Stimulated activated CD8-positive, alpha-beta memory T cell treated with anti-CD3 and anti-CD28 coated beads, Interleukin-2, amount 100 ng/mL, for 48 hours (primary cell): ENCODE data around the gene KCNMB2.

Source experiments
- DNase-seq, 2 donors: peaks; one replicate each; pipeline ENCODE4 v3.0.0-alpha.2; 2020; ENCODE audit warnings: low read depth in 2 of 2

Gene KCNMB2

DNA sequence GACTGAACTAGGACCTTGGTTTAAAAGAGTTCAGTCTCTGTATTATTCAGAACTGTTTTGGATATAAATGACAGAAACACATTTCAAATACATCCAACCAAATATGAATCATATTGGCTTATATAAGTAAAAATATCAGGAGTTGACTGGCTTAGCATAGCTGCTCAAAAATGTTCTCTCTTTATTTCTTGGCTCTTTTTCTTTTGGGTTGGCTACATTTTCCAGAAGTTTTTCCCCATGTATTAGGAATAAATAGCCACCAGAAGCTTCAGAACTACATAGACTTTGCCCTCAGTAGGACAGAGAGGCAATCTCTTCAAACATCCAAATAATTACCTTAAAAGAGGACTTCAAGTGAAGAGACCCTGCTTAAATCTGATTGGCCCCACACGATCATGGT is 32.7 kb downstream of the KCNMB2 start:
- DNase-seq, result no peak

DNA sequence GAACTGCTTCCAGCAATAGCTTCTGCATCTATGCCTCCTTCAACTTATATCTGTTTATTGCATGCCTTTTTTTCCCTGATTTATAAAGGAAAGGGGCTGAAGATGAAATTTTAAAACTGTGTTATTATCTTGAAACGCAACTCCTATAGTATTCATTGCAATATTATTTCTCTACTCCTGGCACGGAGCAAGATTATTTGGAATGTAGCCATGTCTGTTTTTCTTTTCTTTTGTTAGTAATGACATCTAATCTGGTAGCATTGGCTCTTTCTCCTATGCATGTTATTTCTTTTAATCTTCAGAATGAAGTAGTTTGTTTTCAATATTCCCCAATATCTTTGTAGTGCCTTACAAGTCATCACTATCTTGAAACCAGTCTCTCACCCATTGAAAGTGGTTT is 33.6 kb downstream of the KCNMB2 start:
- no peak for DNase-seq

DNA sequence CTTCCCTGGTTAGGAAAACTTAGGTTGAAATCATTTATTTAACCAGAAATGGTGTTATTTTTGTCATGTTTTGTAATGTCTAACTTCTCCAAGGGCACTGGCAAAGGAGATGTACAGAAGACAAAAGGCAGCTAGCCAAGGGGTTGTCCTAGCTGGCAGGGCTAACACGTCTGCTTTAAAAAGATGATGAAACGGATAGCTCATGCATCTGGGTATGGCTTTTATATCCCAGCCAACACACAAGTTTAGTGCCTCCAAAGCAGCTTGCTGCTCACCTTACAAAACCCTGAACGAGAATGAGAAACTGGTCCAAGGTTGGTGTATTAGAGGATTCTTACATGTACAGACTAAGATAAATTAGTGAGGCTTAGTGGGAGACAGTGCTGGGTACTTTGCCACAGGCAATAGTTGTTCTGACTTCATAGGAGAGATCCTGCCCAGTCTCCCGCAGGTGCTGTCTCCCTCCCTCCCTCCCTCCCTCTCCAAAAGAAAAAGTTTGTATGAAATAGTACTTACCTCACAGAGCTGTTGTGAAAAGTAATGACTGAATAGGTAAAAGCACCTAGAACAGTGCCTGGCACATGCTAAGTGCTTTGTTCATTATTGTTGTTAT is 47.8 kb downstream of the KCNMB2 start:
- no peak for DNase-seq

DNA sequence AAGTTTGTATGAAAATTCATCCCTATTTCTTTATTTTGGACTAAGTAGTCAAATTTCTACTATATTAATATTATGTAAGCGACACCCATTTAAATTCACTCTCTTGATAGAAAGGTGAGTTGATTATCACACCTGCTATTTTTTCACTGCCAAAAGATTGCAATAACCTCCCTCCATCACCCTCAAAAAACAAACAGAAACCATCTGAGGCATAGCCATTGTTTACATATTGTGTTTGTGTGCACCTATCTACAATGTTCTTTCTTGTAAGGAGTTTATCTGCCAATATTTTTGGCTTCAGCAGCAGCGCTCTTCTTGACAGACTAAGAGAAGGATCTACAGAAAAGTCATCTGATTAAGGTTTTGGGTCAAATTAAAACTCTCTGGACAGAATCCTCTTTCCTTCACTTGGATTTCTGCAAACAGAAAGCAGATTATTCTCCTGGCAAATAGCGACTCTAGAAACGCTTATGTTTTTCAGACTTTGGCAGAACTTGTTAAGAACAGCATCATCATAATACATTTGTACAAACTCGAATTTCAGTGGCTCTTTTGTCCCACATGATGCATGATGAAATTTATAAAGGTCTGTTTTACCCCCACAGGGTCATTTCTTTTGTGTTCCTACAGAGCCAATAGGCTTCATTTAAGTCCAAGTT is 48.6 kb downstream of the KCNMB2 start:
- no peak for DNase-seq

DNA sequence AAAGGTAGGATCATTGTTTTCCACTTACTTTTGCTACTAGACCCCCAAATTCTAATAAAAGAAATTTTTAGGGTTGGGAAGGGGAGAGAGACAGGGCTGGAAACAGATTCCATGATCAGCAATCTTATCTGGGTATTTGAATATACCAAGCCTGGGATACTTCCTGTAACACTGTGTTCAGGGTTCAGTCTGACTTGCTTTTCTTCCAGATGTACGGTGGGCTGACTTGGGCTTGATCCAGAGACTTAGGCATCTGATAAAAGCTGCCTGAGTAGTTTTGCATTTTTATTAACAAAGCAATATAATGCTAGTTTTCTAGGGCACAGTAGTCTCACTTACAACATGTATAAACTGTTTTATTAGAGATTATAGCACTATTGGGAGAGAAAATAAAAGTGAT is 49.2 kb downstream of the KCNMB2 start:
- DNase-seq, result no peak

DNA sequence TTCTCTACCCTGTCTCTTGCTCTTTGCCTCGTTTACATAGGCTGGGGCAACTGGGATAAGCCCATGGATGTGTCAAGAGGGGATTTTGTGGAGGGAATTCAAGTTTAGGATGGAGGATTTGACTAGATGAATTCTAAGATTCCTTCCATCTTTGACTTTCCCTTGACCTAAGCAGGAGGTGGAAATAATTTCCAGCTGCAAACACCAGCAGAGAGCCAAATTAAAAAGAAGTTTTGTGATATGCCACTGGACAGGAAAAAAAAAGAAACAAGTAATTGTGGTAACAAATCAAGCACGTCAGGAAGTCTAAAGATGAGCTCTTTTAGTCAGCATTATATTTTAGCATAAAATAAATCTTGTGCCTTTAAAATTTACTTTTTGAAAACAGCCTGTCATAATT is 49.8 kb downstream of the KCNMB2 start:
- no peak for DNase-seq

DNA sequence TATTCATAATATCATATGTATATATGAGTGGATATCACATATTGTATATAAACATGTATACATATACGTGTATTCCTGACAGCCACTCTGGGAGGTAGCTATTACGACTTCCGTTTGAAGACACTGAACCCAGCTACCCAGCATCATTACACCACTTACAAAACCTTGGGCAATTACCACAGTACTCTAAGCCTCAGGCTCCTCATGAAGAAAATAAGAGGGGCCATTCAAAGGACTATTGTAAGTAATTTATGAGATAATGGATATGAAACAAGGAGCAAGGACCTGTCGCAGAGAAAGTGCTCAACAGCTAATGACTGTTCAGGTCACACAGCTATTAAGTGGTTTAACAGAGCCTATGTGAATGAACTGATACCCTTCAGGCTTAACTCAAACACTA is 52.4 kb downstream of the KCNMB2 start:
- DNase-seq, result no peak

DNA sequence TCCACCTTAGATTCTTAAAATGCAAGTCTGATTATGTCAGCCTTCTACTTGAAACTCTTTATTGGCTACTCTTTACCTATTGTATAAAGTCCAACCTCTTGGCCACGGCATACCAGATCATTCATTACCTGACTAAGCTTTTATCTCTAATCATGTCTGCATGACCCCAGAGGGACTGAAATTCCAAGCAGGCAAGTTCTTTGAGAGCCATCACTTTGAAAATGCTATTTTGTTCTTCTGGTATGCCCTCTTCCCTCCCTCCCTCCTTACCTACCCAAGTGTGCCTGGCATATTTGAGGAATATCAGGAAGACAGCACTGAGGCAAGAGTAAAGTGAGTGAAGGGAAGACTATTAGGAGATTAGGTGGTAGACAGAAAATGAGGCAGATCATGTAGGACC is 57.5 kb downstream of the KCNMB2 start:
- no peak for DNase-seq

DNA sequence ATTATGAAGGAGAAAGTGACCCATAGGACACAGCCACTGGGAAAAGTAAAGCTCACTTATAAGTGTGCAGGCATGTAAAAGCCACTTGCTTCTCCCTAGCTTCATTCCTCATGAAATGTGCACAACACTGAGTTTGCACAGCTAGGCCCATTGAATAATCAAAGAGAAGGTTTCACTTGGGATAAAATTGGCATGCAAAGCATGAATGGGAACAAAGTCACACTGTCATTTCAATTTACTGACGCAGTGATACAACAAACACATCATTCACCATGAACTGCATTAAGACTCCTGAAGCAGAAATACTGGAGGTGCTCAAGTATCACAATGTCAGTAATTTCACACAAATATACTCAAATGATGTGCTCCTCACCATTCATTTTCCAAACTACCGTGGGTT is 61.1 kb downstream of the KCNMB2 start:
- DNase-seq, result no peak

DNA sequence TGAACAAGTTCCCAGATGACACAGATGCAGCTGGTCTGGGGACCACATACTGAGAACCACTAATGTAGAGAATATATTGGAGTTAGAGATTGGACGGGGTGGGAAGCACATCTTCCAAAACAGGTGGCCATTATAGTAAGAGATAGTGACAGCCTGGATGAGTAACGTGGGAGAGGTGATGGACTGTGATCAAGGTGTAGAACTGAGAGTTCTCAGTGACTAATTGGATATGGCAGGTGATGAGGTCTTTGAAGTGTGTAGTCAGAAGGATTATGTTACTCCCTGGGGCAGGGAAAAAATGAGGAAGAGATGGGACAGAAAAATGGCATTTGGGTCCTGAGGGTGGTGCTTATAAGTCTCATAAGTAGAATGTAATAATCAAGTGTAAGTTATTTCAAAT is 66.6 kb downstream of the KCNMB2 start:
- DNase-seq, result no peak

DNA sequence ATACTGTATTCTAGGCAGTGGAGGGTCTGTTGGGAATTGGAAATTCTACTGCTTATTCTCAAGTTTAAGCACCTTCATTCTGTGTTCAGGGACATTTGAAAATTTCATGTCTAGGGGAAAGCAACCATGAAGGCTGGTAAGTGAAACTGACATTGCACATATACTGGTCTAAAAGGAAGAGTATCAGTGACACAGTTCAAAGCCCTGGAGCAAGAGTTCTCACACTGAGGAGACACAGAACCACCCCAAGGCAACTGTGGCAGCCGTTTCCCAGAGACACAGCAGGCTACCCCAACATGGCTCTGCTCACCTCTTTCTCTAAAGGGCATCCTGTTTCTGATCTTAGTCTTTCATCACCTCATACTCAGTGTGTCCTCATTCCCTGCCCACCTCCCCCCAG is 67.5 kb downstream of the KCNMB2 start:
- DNase-seq, result no peak

DNA sequence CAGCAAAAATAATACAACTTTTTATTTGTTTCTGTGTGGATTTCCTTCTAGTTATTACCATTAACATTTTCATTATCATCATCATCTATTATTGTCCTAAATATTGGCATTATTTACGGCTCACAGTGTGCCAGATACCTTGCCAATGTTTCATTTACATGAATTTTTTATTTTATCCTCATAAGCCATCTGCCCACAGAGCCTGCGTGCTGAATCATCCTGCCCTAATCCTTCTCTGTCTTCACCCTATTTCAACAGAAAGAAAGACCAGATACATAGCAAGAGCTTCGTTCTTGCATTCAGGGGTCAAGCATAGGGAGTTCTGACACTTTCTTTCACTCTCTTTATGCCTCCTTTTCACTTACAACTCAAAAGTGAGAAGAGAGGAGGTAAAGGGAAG is 82.0 kb downstream of the KCNMB2 start:
- DNase-seq, result no peak

DNA sequence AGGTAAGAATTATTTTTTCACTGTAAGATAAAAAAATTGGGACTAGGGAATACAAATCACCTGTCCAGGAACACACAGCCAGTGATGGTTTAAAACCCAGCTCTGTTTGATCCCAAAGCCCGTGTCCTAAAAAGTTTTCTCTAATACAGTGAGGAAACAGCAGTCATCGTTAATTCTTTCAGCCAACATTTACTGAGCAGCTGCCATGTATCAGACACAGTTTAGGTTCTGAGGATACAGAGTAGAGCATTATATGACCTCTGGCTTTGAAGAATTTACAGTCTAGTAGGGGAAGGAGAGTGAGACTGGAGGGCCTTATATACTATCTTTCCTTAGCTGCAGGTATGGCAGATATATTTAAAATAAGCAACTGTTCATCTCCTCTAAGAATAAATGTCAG is 82.7 kb downstream of the KCNMB2 start:
- DNase-seq, result no peak

DNA sequence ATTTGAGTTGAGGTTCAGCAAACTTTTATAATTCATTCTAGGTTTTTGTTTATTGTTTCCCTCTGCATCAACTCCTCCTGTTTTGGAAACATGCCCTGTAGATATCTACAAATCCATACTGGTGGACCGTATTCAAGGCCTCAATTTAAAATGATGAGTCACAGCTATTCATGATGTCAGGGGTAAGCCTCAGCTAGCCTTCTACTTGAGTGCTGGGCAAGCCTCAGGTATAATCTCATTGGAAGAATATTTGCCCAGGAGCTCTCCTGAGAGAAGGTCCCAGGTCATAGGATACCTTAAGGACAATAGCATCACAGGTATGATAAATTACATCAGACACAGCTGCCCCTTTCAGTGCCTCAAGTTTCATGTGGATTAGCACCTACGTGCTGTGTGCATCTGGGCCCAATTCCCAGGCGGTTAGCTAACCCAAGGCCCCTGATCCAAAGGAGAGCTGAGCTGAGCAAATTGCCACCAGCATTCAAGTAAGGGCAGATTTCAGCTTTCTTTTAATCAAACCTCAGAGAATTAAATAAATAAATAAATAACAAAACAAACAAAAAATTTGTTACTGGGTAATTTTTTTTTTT is 87.5 kb downstream of the KCNMB2 start:
- no peak for DNase-seq

DNA sequence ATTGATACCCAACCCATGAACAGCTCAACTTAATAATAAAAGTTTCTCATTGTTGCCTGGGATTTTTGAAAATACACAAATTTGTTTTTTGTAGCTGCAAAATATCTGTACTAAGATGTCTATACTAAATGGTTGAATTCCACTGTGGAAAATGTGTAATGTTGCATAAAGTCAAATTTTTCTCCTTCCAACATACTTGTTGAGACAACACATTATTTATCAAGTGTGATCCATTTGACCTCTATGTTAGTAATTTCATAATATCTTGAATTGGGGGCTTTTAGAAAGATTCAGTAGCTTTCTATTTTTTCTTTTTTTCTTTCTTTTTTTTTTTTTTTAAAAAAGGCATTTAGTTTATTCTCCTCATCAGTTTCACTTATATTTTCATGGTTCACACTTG is 88.0 kb downstream of the KCNMB2 start:
- DNase-seq, result no peak

DNA sequence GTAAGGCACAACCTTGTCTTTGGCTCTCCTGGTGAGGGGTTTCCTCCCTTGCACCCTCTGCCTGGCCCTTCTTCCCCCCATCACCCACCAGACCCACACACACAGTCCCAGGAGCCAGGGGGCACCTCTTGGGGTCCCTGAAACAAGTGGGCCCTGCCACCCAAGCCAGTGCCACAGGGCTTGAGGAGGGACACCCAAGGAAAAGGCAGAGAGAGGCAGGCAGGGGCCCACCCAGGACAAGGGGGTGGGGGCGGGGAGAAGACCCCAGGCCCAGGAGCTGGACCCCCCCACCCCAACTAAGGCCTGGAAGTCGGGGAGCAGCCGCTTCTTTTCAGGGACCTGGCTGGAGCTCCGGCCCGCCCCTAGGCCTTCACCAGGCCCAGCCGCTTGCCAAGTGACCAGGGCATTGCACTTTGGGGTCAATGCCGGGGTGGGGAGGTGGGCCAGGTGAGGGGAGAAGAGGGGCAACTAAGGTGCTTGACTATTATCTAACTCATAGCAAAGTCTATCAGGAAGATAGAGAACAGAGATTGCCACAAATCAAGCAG is 88.9 kb downstream of the KCNMB2 start:
- DNase-seq, result no peak

DNA sequence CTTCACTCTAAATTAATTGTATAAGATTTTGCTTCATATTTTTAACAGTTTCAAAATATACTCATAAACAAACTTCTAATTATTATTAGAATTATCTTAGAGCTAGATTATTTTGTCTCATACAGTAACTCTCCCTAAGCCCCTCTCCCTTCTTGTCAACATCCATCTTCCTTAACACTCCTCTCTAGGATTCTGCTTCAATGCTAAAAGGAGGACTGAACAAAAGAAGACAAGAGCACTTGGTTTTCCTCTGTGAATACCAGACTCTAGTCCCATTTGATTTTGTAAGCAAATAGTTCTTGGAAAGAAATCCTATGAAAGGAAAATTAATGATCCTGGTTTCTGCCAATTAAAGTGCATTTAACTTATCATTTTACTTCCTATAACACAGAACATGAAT is 91.8 kb downstream of the KCNMB2 start:
- no peak for DNase-seq

DNA sequence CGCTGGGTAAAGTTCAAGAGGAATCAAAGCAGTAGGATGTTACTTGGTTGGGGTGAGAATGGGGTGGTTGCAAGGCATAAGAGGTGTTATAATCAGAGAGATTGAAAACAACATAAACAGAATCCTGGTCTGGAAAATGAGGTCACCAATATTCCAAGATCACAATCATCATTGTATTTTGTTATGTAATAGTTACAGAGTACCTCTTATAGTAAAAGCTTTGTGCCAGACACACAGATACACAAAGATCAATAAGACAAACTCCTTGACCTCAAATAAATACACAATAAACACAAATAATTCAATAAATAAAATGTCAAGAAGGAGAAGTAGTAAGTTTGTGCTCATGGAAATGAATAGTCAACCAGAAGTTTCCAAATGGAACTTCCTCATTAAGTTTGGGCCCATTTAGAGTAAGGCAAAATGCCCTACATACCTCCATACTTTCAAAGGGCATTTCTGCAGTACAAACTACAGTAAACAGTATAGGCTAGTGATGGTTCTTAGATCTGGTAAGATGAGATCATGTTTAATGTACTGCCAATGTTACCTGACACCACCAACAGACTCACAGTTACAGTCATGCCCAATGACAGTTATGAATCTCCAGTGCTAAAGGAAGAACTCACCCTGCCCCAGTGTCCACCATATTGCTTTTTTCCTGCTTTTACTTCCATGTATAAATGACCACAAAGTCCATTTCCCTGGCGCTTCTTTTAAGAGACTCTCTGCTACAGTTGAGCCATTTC is 93.4 kb downstream of the KCNMB2 start:
- no peak for DNase-seq

DNA sequence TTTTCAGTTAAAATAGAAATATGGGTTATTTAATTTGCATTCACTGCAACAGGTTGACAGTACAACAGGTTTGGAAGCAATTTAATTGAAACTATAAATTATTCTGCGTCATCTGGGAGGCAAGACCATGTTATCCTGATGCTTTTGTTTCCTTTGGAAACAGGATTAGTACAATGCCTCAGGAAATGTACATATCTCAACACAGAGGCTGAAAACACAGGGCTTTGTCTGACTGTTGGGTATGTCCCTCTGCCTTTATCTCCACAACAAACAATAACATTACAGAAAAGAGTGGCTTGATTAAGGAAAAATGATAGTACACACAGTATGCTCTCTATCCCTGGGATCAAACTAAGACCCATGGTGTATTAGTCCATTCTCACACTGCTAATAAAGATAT is 95.7 kb downstream of the KCNMB2 start:
- no peak for DNase-seq

DNA sequence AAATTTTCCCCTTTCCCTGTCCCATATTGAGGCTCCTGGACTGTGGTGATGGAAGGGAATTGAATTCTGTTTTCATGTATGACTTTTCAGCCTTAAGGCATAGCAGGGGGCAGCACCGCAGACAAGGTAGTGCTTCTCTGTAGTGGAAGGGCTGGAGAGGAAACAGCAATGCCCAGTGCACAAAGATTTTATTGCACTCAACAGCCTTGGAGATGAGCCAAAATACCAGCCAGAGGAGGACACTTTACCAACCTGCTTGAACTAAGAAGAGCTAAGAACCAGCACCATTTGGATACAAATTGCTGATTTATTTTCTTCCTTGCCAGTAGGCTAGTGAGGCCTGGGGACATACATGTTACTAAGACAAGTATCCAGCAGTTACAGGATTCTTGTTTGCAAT is 98.7 kb downstream of the KCNMB2 start:
- DNase-seq, result no peak

DNA sequence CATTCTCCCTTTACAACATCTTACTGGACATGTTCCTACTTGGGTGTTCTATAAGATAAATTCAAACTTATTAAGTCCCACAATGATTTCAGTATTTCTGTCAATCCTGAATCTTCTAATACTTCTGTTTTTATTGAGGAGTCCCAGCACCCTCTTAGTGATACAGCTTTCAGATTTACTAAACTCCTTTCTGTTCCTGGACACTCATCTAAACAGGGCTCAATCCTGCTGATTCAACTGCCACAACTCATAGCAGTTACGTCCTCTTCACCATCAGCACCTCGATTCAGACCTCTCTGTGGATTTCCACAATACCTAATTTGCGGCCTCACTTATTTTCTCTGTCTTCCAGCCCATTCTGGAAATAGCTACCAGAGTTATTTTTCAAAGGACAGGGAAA is 101.6 kb downstream of the KCNMB2 start:
- no peak for DNase-seq

DNA sequence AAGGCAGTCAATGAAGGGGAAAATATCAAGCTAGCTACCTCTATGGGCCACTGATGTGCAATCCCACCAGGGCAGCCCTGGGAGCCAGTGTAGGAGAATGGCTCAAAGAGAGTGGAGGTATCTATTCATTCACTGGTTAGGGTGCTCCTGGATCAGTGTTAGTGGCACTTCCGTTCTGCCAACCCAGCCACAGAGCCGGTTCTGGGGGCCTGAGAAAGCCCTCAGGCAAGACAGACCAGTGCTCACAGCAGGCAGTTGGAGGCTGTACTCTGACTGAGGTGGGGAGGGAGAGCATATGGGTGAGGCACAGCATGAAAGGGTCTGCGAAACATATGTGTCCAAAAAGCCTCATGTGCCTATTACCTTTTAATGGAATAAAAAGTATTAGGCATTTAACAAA is 109.3 kb downstream of the KCNMB2 start:
- DNase-seq, result no peak
